Measurements from ENCODE around the gene ADGRL2.

GRCh38 chr1:81998165-81998564 is 197.4 kb downstream of the ADGRL2 start:
- TF ChIP-seq POLR2A (IDR thresholded peaks at IDR 0.05; ENCODE audit: low read depth, low read length) (no peak), POLR2AphosphoS5 (IDR thresholded peaks at IDR 0.05; ENCODE audit: low read depth, low read length) (no peak)
